Measurements from ENCODE around the gene TSPAN6. TPM values are rescaled to one million over a fixed set of nuclear protein-coding genes. Genes with fewer than 3 reads are reported as not detected.

TSPAN6 gene
- total and polyA plus RNA-seq, 8 donors = 9.5 to 57.1 (median 19.8) TPM; not detected in 1

DNA sequence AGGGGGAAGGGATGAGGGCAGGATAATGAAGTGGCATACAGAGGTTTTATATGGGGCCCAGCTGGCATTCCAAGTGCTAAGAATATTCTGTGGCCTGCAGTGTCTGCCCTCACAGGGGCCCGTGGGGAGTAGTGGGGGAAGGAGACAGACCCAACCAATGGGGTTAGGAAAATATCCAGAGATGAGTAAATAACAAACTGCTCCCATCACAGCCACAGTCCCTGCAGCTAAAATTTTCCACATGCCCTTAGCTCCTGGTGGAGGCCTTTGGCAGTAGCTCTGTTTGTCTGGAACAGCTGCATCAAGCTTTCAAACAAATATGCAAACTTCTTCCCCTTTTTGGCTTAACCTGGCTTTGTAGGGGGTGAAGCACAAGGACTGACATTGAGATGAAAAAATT, 10.5 kb upstream of the TSPAN6 start:
- H3K36me3 ChIP-seq = no peaks in the 10 kb centered on the region
- H3K9me3 ChIP-seq = no peaks in the 10 kb centered on the region
- TF ChIP-seq POLR2AphosphoS5 (IDR thresholded peaks at IDR 0.05) (no peak), EP300 (IDR thresholded peaks at IDR 0.05) (no peak), POLR2A (IDR thresholded peaks at IDR 0.05) (no peak)
- TF ChIP-seq, protein P1, sequence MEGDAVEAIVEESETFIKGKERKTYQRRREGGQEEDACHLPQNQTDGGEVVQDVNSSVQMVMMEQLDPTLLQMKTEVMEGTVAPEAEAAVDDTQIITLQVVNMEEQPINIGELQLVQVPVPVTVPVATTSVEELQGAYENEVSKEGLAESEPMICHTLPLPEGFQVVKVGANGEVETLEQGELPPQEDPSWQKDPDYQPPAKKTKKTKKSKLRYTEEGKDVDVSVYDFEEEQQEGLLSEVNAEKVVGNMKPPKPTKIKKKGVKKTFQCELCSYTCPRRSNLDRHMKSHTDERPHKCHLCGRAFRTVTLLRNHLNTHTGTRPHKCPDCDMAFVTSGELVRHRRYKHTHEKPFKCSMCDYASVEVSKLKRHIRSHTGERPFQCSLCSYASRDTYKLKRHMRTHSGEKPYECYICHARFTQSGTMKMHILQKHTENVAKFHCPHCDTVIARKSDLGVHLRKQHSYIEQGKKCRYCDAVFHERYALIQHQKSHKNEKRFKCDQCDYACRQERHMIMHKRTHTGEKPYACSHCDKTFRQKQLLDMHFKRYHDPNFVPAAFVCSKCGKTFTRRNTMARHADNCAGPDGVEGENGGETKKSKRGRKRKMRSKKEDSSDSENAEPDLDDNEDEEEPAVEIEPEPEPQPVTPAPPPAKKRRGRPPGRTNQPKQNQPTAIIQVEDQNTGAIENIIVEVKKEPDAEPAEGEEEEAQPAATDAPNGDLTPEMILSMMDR (IDR thresholded peaks at IDR 0.05) = no peak
- no peak overlapping the region for H3K4me3 ChIP-seq
- H3K27me3 ChIP-seq = no peaks in the 10 kb centered on the region
- no peaks in the 10 kb centered on the region for H3K4me1 ChIP-seq
- DNase-seq = no peak
- H3K27ac ChIP-seq = peak overlapping the region in 2 of 5 donors; percentile 41 to 75
- intact Hi-C loops (cut with DNase I; ENCODE audit: low total_unique reads) = no loop called here
- WGBS, 5 donors = 13 to 42% (median 20%) methylated on average over 1 of the region's 1 CpG

- WGBS, 5 donors = 57 to 83% (median 67%) methylated on average over 4 of the region's 4 CpGs
- H3K27ac ChIP-seq = peak overlapping the region in 4 of 5 donors; percentile 12 to 59 (median 58)
- no peaks in the 10 kb centered on the region for H3K36me3 ChIP-seq
- H3K9me3 ChIP-seq = no peaks in the 10 kb centered on the region
- peak overlapping the region; percentile 9 to 29 (median 20) for H3K4me3 ChIP-seq
- no peak for DNase-seq
- no peak for TF ChIP-seq EP300 (IDR thresholded peaks at IDR 0.05)
- no peak for TF ChIP-seq POLR2AphosphoS5 (IDR thresholded peaks at IDR 0.05)
- intact Hi-C loops (cut with DNase I; ENCODE audit: low total_unique reads) = no loop called here
- no peaks in the 10 kb centered on the region for H3K4me1 ChIP-seq
- no peaks in the 10 kb centered on the region for H3K27me3 ChIP-seq
These were observed 8.5 kb upstream of the TSPAN6 start for GRCh38 chrX:100645106-100645505.

DNA sequence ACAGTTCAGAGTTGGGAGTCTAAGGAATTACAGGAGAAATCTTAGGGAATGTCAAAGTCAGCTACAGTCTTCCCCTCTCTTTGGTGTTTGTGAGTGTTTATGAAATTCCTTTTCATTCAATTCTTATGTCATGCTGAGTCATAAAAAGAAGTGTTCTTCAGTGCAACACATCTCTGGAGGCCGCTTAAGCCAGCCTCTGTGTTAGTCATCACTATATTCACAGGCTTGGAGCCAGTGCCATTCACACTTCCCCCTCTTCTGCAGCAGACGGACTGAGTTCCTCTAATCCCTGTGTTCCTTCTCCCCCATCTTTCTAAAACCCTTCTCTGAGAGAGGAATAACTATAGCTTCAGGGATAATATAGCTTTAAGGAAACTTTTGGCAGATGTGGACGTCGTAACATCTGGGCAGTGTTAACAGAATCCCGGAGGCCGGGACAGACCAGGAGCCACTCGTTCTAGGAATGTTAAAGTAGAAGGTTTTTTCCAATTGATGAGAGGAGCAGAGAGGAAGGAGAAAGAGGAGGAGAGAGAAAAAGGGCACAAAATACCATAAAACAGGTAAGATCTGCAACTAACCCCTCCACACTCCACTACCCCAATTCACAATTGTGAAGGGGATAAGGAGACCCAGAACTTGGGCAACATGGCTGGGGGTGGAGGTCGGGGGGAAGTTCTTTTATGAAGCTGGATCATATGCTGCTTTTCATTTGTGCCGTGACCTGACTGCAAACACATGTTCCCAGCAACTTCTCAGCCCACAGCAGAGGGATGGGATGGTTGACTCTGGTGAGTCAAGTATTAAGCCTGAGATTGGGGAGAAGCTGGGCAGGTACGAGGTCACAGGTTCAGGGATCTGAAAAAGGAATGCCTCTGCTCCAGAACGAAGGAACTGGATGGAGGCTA, 7.6 kb upstream of the TSPAN6 start, which contains the start of gene SRPX2:
Gene SRPX2, plus strand, starts transcription at position 244 of the 905 bp plus-strand sequence. CDS start 2,124 bp downstream, outside the sequence.
- no peaks in the 10 kb centered on the region for H3K9me3 ChIP-seq
- WGBS, 5 donors = 42 to 61% (median 49%) methylated on average over 9 to 11 of the region's 11 CpGs
- TF ChIP-seq EP300 (IDR thresholded peaks at IDR 0.05) (no peak), POLR2AphosphoS5 (IDR thresholded peaks at IDR 0.05) (peak in 2 of 3 donors; percentile 64 to 74), POLR2A (IDR thresholded peaks at IDR 0.05) (no peak)
- TF ChIP-seq, protein P1 (IDR thresholded peaks at IDR 0.05) = no peak
- intact Hi-C loops (cut with DNase I; ENCODE audit: low total_unique reads) = no loop called here
- no peaks in the 10 kb centered on the region for H3K27me3 ChIP-seq
- no peaks in the 10 kb centered on the region for H3K36me3 ChIP-seq
- peak in 1 of 2 donors; percentile 75 for DNase-seq
- H3K27ac ChIP-seq = peak within 1 kb of the TSS in 4 of 5 donors; percentile 57 to 59 (median 58)
- H3K4me3 ChIP-seq = peak within 1 kb of the TSS; percentile 9 to 29 (median 20)
- H3K4me1 ChIP-seq = no peaks in the 10 kb centered on the region

GRCh38 chrX:100643212-100643611, 6.6 kb upstream of the TSPAN6 start:
- DNase-seq = no peak
- no peaks in the 10 kb centered on the region for H3K4me1 ChIP-seq
- H3K9me3 ChIP-seq = no peaks in the 10 kb centered on the region
- intact Hi-C loops (cut with DNase I; ENCODE audit: low total_unique reads) = no loop called here
- H3K4me3 ChIP-seq = no peak overlapping the region
- H3K36me3 ChIP-seq = no peaks in the 10 kb centered on the region
- TF ChIP-seq POLR2A (IDR thresholded peaks at IDR 0.05) = no peak
- TF ChIP-seq, protein P1 (IDR thresholded peaks at IDR 0.05) = no peak
- TF ChIP-seq EP300 (IDR thresholded peaks at IDR 0.05) = no peak
- TF ChIP-seq POLR2AphosphoS5 (IDR thresholded peaks at IDR 0.05) = no peak
- no peaks in the 10 kb centered on the region for H3K27me3 ChIP-seq
- 79 to 93% (median 90%) methylated on average over 11 of the region's 11 CpGs for WGBS, 5 donors
- peak overlapping the region in 2 of 5 donors; percentile 51 to 57 for H3K27ac ChIP-seq
